K562 (cell line): Measurements from ENCODE around the gene PYGB. TPM values are rescaled to one million over a fixed set of nuclear protein-coding genes. Genes with fewer than 3 reads are reported as not detected.

Source experiments
- AFF1 ChIP-seq, 2 experiments: fragments of 450-650 bp; IDR thresholded peaks; 2 replicates each; pipeline ENCODE4 v1.6.1; 2018; ENCODE audit warnings: mild to moderate bottlenecking in 2 of 2, low read depth in 1 of 2; ENCODE audit not compliant: partially characterized antibody in 2 of 2
- CBX1 ChIP-seq: sonication (generic); IDR thresholded peaks from 2 replicates; pipeline ENCODE4 v1.6.1; 2016; ENCODE audit warnings: antibody characterized with exemption, low read depth, mild to moderate bottlenecking
- CEBPG ChIP-seq, 3 experiments: fragments of 200-800 bp in 1 of 3; sonication (Bioruptor generic) in 1 of 3; sonication (generic) in 1 of 3; formaldehyde crosslinking in 1 of 3; IDR thresholded peaks in 2 of 3; conservative IDR thresholded peaks in 1 of 3; 2 replicates each; pipeline versions ENCODE4 v1.6.1 to v1.8.0; 2016 to 2022; ENCODE audit warnings: missing compliant biosample characterization in 2 of 3, missing genetic modification characterization in 2 of 3, mild to moderate bottlenecking in 1 of 3, missing genetic modification reagents in 1 of 3
- ELF4 ChIP-seq: fragments of 450-650 bp; formaldehyde crosslinking; IDR thresholded peaks from 2 replicates; pipeline ENCODE4 v1.4.0; 2022; ENCODE audit warnings: missing genetic modification characterization
- FOXM1 ChIP-seq, 2 experiments: fragments of 450-650 bp in 1 of 2; sonication (generic) in 1 of 2; formaldehyde crosslinking in 1 of 2; IDR thresholded peaks; 2 replicates each; pipeline versions ENCODE4 v1.6.1 to v1.9.0; 2017 to 2022; ENCODE audit warnings: low read depth in 2 of 2, mild to moderate bottlenecking in 2 of 2, missing genetic modification reagents in 1 of 2, moderate library complexity in 1 of 2
- HDAC1 ChIP-seq, 2 experiments: fragments of 450-650 bp; IDR thresholded peaks; 2 replicates each; pipeline ENCODE4 v1.6.1; 2016 to 2017; ENCODE audit warnings: inconsistent platforms in 1 of 2, mild to moderate bottlenecking in 1 of 2, moderate library complexity in 1 of 2
- HINFP ChIP-seq: fragments of 450-650 bp; conservative IDR thresholded peaks from 2 replicates; pipeline ENCODE4 v1.6.1; 2016; ENCODE audit warnings: missing genetic modification characterization, low read depth, mild to moderate bottlenecking, control low read depth, missing compliant biosample characterization
- HMGXB4 ChIP-seq: sonication (generic); formaldehyde crosslinking; IDR thresholded peaks from 2 replicates; pipeline ENCODE4 v1.8.1; 2023; ENCODE audit warnings: mild to moderate bottlenecking, missing genetic modification reagents
- MBD2 ChIP-seq: sonication (generic); IDR thresholded peaks from 2 replicates; pipeline ENCODE4 v1.6.1; 2016; ENCODE audit warnings: low read depth, borderline replicate concordance
- MEF2A ChIP-seq: IDR thresholded peaks from 2 replicates; pipeline ENCODE4 v1.6.1; 2011; ENCODE audit warnings: low read depth, mild to moderate bottlenecking, low read length, moderate library complexity; ENCODE audit not compliant: control insufficient read depth
- NFIC ChIP-seq: fragments of 450-650 bp; IDR thresholded peaks from 2 replicates; pipeline ENCODE4 v1.6.1; 2017; ENCODE audit warnings: mild to moderate bottlenecking, inconsistent platforms
- PATZ1 ChIP-seq: fragments of 250-450 bp; sonication (Bioruptor Pico); IDR thresholded peaks from 2 replicates; pipeline ENCODE4 v1.5.0; 2020; ENCODE audit warnings: mild to moderate bottlenecking, borderline replicate concordance
- PTBP1 ChIP-seq: fragments of 200-400 bp; formaldehyde crosslinking; IDR thresholded peaks from 2 replicates; pipeline ENCODE4 v1.6.1; 2017; ENCODE audit warnings: low read depth, low read length
- SMAD4 ChIP-seq: fragments of 250-450 bp; sonication (Bioruptor Pico); conservative IDR thresholded peaks from 2 replicates; pipeline ENCODE4 v1.8.0; 2021; ENCODE audit warnings: inconsistent platforms, mild to moderate bottlenecking, moderate library complexity
- TAL1 ChIP-seq: fragments of 450-650 bp; IDR thresholded peaks from 2 replicates; pipeline ENCODE4 v1.6.1; 2016; ENCODE audit warnings: mild to moderate bottlenecking
- XRCC4 ChIP-seq: IDR thresholded peaks from one replicate; pipeline ENCODE4 v1.6.1; 2011; ENCODE audit not compliant: insufficient read depth, insufficient read length; ENCODE audit errors: extremely low read depth
- polyA plus RNA-seq, 8 experiments: library from polyadenylated mRNA; depleted of rRNA in 4 of 8; stranded (reverse) in 5 of 8; unstranded in 3 of 8; fragments of >200 nt; fragmentation: Nextera tagmentation in 2 of 8; fragmentation: Illumina TruSeq in 1 of 8; extraction: Ambion mirVana in 2 of 8; extraction: Trizol in 1 of 8; gene quantifications; 2 replicates each; pipeline versions ENCODE4 v1.2.1 to v1.2.3, GENCODE V29; 2011 to 2014; ENCODE audit warnings: inconsistent platforms in 1 of 8, missing spikeins in 1 of 8
- total RNA-seq, 7 experiments: library from RNA; depleted of rRNA in 6 of 7; stranded (reverse); fragments of >200 nt in 6 of 7; fragmentation: Illumina TruSeq in 2 of 7; extraction: Trizol in 2 of 7; gene quantifications; 2 replicates each; pipeline versions ENCODE4 v1.2.1 to v1.2.3, GENCODE V29; 2011 to 2021; ENCODE audit warnings: low replicate concordance in 1 of 7

PYGB gene
- total and polyA plus RNA-seq, 9 of the 15 experiments (the other 6 are each of a cell fraction or from before 2014, with no cell fraction given) = 0.34 to 18.0 (median 9.8) TPM

- 0 out of 2 replicates have a peak, but pooled peaks have one; percentile 3 for TF ChIP-seq TAL1
- TF ChIP-seq HDAC1 (IDR thresholded peaks at IDR 0.05) = 0 out of 4 replicates have a peak, but pooled peaks of 1 of the 2 experiments have one; percentile 37
- no peak for TF ChIP-seq XRCC4
- no peak for TF ChIP-seq HINFP (tag)
- TF ChIP-seq PATZ1 = no peak
- TF ChIP-seq MEF2A = peak; percentile 52; the same call in 1 of the 2 replicates
- no peak for TF ChIP-seq CBX1
- no peak for TF ChIP-seq MBD2
- TF ChIP-seq ELF4 = no peak
- TF ChIP-seq AFF1 (IDR thresholded peaks at IDR 0.05; ENCODE audit: low read depth in 1 of 2, partially characterized antibody in 2 of 2) = peak in 1 of 2 experiments; percentile 87
- peak; percentile 99 for TF ChIP-seq CEBPG (CRISPR knock-in tag; IDR thresholded peaks at IDR 0.05)
- TF ChIP-seq CEBPG (tag; conservative IDR thresholded peaks at IDR 0.05 in 1 of 2, IDR thresholded peaks at IDR 0.05 in 1 of 2) = peak; percentile 80 to 98
- 0 out of 2 replicates have a peak, but pooled peaks have one; percentile 21 for TF ChIP-seq SMAD4 (CRISPR knock-in tag)
- 0 out of 2 replicates have a peak, but pooled peaks have one; percentile 34 for TF ChIP-seq PTBP1
- no peak for TF ChIP-seq NFIC
- TF ChIP-seq FOXM1 (IDR thresholded peaks at IDR 0.05; ENCODE audit: low read depth) = no peak
- no peak for TF ChIP-seq FOXM1 (CRISPR knock-in tag; IDR thresholded peaks at IDR 0.05; ENCODE audit: low read depth)
- TF ChIP-seq HMGXB4 = no peak
Measured at GRCh38 chr20:25237610-25238318, 10.1 kb upstream of the PYGB start (continued).
